ENCODE results near the gene MAN2C1.

Gene MAN2C1

GRCh38 chr15:75307778-75308390, 60.5 kb downstream of the MAN2C1 start:
- no peak overlapping the region for H3K27ac ChIP-seq

GRCh38 chr15:75306188-75306587, 62.2 kb downstream of the MAN2C1 start:
- TF ChIP-seq ZFX (IDR thresholded peaks at IDR 0.05; ENCODE audit: borderline replicate concordance) (no peak), CTCF (IDR thresholded peaks at IDR 0.05) (no peak)
- no peak overlapping the region for H3K27ac ChIP-seq

More at GRCh38 chr15:75307778-75308390, 60.5 kb downstream of the MAN2C1 start:
- TF ChIP-seq ZFX (IDR thresholded peaks at IDR 0.05; ENCODE audit: borderline replicate concordance) (no peak), CTCF (IDR thresholded peaks at IDR 0.05) (peak; percentile 61)
